GM12865 (cell line): ENCODE data around the gene TNC.
A peak's percentile ranks its signal among the peaks of the same experiment; 100 is the strongest.

Experiments used
- DNase-seq: peaks from one replicate; pipeline ENCODE4 v3.0.0; 2010; ENCODE audit warnings: low read depth
- H3K4me3 ChIP-seq: 2 replicates; pipeline ENCODE4 v1.5.1; 2011; ENCODE audit warnings: mild to moderate bottlenecking, low read depth, low read length, control low read depth
- CTCF ChIP-seq: IDR thresholded peaks from 2 replicates; pipeline ENCODE4 v1.5.1; 2011; ENCODE audit warnings: low read length, control low read depth, low read depth, inconsistent platforms; ENCODE audit not compliant: insufficient read depth; ENCODE audit errors: missing control alignments

Gene TNC

GRCh38 chr9:114989600-114990410 is 128.2 kb downstream of the TNC start:
- DNase-seq, result peak; percentile 75
- no peak for TF ChIP-seq CTCF
- no peak overlapping the region for H3K4me3 ChIP-seq

- DNase-seq, result peak; percentile 66
- H3K4me3 ChIP-seq, result no peak overlapping the region
- TF ChIP-seq CTCF, result no peak
Measured at GRCh38 chr9:114988962-114989599, 128.9 kb downstream of the TNC start.

GRCh38 chr9:114987116-114987515 is 130.8 kb downstream of the TNC start:
- H3K4me3 ChIP-seq, result no peak overlapping the region
- no peak for TF ChIP-seq CTCF
- DNase-seq, result no peak

- no peak for TF ChIP-seq CTCF
- DNase-seq, result no peak
- no peak overlapping the region for H3K4me3 ChIP-seq
Measured at GRCh38 chr9:114985959-114986501, 131.9 kb downstream of the TNC start.

GRCh38 chr9:114981063-114981462 is 136.9 kb downstream of the TNC start:
- no peak for DNase-seq
- no peak for TF ChIP-seq CTCF
- H3K4me3 ChIP-seq, result no peak overlapping the region

- DNase-seq, result no peak
- TF ChIP-seq CTCF, result no peak
- no peak overlapping the region for H3K4me3 ChIP-seq
Measured at GRCh38 chr9:114973216-114973615, 144.7 kb downstream of the TNC start.
